ENCODE results near the gene TYMS.

Gene TYMS

DNA sequence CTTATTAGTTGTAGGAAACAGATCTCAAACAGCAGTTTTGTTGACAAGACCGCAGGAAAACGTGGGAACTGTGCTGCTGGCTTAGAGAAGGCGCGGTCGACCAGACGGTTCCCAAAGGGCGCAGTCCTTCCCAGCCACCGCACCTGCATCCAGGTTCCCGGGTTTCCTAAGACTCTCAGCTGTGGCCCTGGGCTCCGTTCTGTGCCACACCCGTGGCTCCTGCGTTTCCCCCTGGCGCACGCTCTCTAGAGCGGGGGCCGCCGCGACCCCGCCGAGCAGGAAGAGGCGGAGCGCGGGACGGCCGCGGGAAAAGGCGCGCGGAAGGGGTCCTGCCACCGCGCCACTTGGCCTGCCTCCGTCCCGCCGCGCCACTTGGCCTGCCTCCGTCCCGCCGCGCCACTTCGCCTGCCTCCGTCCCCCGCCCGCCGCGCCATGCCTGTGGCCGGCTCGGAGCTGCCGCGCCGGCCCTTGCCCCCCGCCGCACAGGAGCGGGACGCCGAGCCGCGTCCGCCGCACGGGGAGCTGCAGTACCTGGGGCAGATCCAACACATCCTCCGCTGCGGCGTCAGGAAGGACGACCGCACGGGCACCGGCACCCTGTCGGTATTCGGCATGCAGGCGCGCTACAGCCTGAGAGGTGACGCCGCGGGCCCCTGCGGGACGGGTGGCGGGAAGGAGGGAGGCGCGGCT lies at the start of gene TYMS:
Gene TYMS, plus strand, starts transcription at position 343 of the 690 bp plus-strand sequence. Its CDS starts 90 bp downstream, at position 433.
- DNase-seq = peak; percentile 51

DNA sequence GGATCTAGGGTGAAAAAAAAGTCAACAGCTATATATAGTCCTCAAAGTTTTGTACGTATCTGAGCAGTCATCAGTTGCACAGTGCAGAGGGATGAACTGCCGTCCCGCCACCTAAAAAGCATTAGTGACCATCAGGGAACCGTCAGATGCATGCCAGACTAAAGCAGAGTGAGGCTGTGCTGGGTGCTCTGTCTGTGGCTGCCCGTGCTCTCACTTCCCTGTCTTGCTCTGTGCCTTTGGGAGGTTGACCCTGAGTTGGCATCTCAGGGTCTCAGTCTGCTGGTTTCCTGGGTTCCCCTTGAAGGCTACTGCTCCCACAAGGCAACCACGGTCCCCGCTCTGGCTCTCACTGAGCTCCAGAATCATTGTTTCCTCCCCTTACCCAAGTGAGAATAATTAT lies 49.5 kb upstream of the TYMS start:
- DNase-seq = no peak

GRCh38 chr18:610214-610928 lies 47.1 kb upstream of the TYMS start:
- no peak for DNase-seq

GRCh38 chr18:612156-612555 lies 45.3 kb upstream of the TYMS start:
- no peak for DNase-seq

- no peak for DNase-seq
Measured at GRCh38 chr18:614193-614592, 43.3 kb upstream of the TYMS start.

GRCh38 chr18:615092-615521 lies 42.3 kb upstream of the TYMS start:
- no peak for DNase-seq

- no peak for DNase-seq
Measured at GRCh38 chr18:615773-616172, 41.7 kb upstream of the TYMS start.

GRCh38 chr18:616380-616995 lies 41.0 kb upstream of the TYMS start:
- peak; percentile 1 for DNase-seq

DNA sequence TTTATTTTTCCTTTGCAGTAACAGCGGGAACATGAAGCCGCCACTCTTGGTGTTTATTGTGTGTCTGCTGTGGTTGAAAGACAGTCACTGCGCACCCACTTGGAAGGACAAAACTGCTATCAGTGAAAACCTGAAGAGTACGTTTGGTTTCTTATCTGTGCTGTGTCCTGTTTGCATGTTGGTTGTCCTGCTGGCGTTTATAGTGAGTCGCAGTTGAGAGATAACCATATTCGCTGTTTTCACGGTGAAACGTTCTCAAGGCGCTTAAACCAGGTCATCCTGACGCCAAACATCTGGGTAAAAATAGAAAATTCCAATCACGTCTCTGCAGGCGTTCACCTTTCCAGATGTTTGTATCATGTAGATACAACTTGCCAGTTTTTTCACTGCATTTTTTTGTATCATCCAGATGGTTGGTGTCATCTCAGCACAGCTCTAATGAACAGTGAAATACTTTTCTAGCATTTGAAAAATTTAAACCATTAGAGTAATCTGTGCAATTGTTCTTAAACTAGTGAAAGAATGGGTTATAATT lies 39.4 kb upstream of the TYMS start:
- DNase-seq = no peak

GRCh38 chr18:618618-619017 lies 38.8 kb upstream of the TYMS start:
- no peak for DNase-seq

DNA sequence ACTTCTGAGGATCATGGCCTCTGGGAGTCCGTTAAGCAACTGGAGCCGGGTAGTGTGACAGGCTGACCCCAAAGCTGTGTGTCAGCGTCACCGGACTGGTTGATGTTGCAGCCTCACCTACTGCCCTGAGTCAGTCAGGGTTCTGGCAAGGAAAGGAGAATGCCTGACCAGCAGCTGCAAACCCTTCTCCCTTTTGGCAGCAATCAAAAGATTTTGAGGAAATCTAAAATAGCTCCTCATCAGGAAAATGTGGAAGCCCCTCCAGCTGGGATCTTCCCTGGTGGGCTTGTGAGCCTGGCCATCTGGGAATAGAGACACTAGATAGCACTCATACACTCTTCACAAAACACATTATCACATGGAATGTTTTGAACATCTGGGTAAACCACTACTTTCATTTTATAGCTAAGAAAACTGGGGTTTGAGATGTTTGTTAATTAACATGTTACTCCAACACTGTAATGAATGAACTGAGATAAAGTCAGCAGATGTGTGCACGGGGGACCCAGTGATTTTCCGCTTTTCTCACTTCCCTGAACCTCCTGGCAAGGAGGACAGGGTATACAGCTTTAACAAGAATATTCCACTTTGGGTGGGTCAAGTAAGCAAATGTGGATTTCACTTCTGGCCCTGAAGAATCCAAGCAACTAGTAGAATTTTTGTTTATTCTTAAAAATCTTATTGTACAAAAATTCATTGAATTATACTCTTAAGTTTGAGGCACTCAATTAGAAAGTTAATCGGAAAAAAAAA lies 36.0 kb upstream of the TYMS start:
- DNase-seq = no peak

DNA sequence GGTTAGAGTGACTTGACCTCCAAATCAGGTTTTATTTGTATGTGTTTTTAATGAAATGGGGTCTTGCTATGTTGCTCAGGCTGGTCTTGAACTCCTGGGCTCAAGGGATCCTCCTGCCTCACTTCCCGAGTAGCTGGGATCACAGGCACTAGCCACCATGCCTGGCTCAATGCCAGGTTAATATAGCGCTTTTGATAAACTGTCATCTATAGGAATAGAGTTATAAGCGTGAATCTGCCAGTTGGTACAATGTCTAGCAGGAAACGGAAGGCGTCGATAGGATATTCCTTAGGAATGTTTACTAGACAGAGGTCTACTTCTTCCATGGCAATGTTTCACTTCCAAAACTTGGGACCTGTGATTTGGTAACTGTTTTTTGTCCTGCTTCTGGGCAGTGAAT lies 35.2 kb upstream of the TYMS start:
- DNase-seq = no peak

DNA sequence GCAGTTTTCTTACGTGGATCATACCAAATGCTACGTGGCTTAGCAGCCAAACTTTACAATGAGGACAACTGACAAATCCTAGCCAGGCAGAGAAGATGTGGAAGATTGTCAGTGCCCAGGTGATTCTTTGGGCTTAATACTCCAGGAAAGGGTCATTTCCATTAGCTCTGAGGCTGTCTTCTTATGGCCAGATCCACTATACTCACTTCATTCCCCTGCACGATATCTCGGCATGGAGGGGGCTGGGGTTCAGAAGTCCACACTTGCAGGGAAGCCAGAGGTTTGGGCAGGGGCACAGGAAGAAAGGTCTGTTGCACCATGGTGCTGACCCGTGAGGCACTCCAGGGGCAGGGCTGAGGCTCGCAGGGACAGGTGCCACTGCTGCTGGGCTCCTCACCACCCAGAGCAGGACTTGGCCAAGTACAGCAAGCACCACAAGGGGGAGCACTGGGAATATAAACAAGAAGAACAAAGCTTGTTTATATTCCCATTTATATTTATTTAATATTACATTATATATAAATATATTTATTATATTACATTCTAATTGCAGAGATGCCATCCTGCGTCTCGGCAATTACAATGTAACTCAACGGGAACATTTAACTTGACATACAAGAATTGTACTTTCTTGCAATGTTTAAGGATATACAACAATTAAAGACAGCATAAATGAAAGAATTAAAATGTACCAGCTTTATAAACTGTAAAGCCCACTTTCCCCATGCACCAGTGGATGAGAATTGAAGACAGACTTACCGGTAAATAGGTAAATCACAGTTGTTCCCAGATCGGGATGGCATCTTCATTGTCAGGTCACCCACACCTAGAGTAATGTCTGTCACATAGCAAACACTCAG lies 33.5 kb upstream of the TYMS start:
- DNase-seq = no peak

- no peak for DNase-seq
Measured at GRCh38 chr18:627231-627630, 30.2 kb upstream of the TYMS start.

- DNase-seq = no peak
Measured at GRCh38 chr18:629269-630150, 27.9 kb upstream of the TYMS start.

GRCh38 chr18:631560-631959 lies 25.9 kb upstream of the TYMS start:
- DNase-seq = no peak

GRCh38 chr18:634551-635045 lies 22.9 kb upstream of the TYMS start:
- DNase-seq = no peak

DNA sequence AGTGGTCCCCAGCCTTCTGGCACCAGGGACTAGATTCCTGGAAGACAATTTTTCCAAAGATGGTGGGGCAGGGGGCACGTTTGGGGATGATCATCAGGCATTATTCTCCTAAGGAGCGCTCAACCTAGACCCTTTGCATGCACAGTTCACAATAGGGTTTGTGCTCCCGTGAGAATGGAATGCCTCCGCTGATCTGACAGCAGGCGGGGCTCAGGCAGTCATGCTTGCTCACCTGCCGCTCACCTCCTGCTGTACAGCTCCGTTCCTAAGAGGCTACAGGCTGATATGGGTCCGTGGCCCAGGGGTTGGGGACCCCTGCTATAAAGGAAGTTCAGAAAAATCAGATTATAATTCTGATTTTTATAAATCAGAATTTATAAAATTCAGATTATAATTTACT lies 22.3 kb upstream of the TYMS start:
- DNase-seq = no peak

GRCh38 chr18:641224-641623 lies 16.2 kb upstream of the TYMS start:
- DNase-seq = no peak

GRCh38 chr18:644395-645004 lies 13.0 kb upstream of the TYMS start:
- DNase-seq = no peak

All from NCI-H1048 (cell line).